ENCODE data around the gene SPTSSB. TPM values are rescaled to one million over a fixed set of nuclear protein-coding genes. Genes with fewer than 3 reads are reported as not detected.

SPTSSB gene
- total RNA-seq, 1 donor from 2014 or later = not detected

- Mint-ChIP-seq H3K27ac (no peak overlapping the region), H3K27me3 (peaks cover 10% of the 10 kb centered on the region), H3K9me3 (no peaks in the 10 kb centered on the region), H3K36me3 (ENCODE audit: low read depth) (no peaks in the 10 kb centered on the region), H3K4me1 (no peaks in the 10 kb centered on the region), H3K4me3 (no peak overlapping the region)
- TF ChIP-seq CTCF (IDR thresholded peaks at IDR 0.05) = no peak
- DNase-seq (no peak), ATAC-seq (ENCODE audit: low read depth) (no peak)
- intact Hi-C loops (cut with micrococcal nuclease) = no loop called here
- ChIA-PET CTCF (no interaction called here), POLR2A (no interaction called here)
Measured at GRCh38 chr3:161336661-161337060, 34.7 kb downstream of the SPTSSB start.

- no peak for DNase-seq
- intact Hi-C loops (cut with micrococcal nuclease) = no loop called here
- Mint-ChIP-seq H3K27ac (no peak overlapping the region), H3K4me1 (no peaks in the 10 kb centered on the region), H3K4me3 (no peak overlapping the region), H3K9me3 (no peaks in the 10 kb centered on the region), H3K36me3 (ENCODE audit: low read depth) (no peaks in the 10 kb centered on the region), H3K27me3 (peaks cover 17% of the 10 kb centered on the region)
- ChIA-PET CTCF (no interaction called here), POLR2A (no interaction called here)
- no peak for ATAC-seq (ENCODE audit: low read depth)
- TF ChIP-seq CTCF (IDR thresholded peaks at IDR 0.05) = no peak
Measured at GRCh38 chr3:161333696-161334095, 37.6 kb downstream of the SPTSSB start.

GRCh38 chr3:161332792-161333191 lies 38.5 kb downstream of the SPTSSB start:
- intact Hi-C loops (cut with micrococcal nuclease) = no loop called here
- POLR2A ChIA-PET = no interaction called here
- H3K9me3 Mint-ChIP-seq = no peaks in the 10 kb centered on the region

GRCh38 chr3:161325059-161325458 lies 46.3 kb downstream of the SPTSSB start:
- Mint-ChIP-seq H3K27me3 (peaks cover 9% of the 10 kb centered on the region), H3K36me3 (ENCODE audit: low read depth) (no peaks in the 10 kb centered on the region), H3K9me3 (peaks cover 21% of the 10 kb centered on the region), H3K27ac (no peak overlapping the region), H3K4me3 (no peak overlapping the region), H3K4me1 (no peaks in the 10 kb centered on the region)
- intact Hi-C loops (cut with micrococcal nuclease) = no loop called here
- CTCF ChIA-PET = no interaction called here
- TF ChIP-seq CTCF (IDR thresholded peaks at IDR 0.05) = no peak
- POLR2A ChIA-PET = no interaction called here
- DNase-seq (no peak), ATAC-seq (ENCODE audit: low read depth) (no peak)

More at GRCh38 chr3:161332792-161333191, 38.5 kb downstream of the SPTSSB start:
- H3K27ac Mint-ChIP-seq = no peak overlapping the region
- TF ChIP-seq CTCF (IDR thresholded peaks at IDR 0.05) = no peak
- no peak for ATAC-seq (ENCODE audit: low read depth)
- no peak for DNase-seq
- peaks cover 17% of the 10 kb centered on the region for H3K27me3 Mint-ChIP-seq
- no peaks in the 10 kb centered on the region for H3K4me1 Mint-ChIP-seq
- no peak overlapping the region for H3K4me3 Mint-ChIP-seq
- CTCF ChIA-PET = no interaction called here
- H3K36me3 Mint-ChIP-seq (ENCODE audit: low read depth) = no peaks in the 10 kb centered on the region

- ChIA-PET CTCF (no interaction called here), POLR2A (no interaction called here)
- H3K4me1 Mint-ChIP-seq = no peaks in the 10 kb centered on the region
- peaks cover 4% of the 10 kb centered on the region for H3K27me3 Mint-ChIP-seq
- DNase-seq (no peak), ATAC-seq (ENCODE audit: low read depth) (no peak)
- peaks cover 24% of the 10 kb centered on the region for H3K9me3 Mint-ChIP-seq
- no peaks in the 10 kb centered on the region for H3K36me3 Mint-ChIP-seq (ENCODE audit: low read depth)
- TF ChIP-seq CTCF (IDR thresholded peaks at IDR 0.05) = no peak
- no peak overlapping the region for H3K4me3 Mint-ChIP-seq
- H3K27ac Mint-ChIP-seq = no peak overlapping the region
- intact Hi-C loops (cut with micrococcal nuclease) = no loop called here
Measured at GRCh38 chr3:161323926-161324621, 47.2 kb downstream of the SPTSSB start.
